ENCODE measurements around the gene UBE2U. TPM values are rescaled to one million over a fixed set of nuclear protein-coding genes. Genes with fewer than 3 reads are reported as not detected.

Gene UBE2U
- total RNA-seq, 1 donor from 2014 or later = not detected

- Mint-ChIP-seq H3K36me3 (ENCODE audit: low read depth) (no peaks in the 10 kb centered on the region), H3K4me3 (ENCODE audit: low read depth) (no peak overlapping the region), H3K27ac (no peak overlapping the region), H3K27me3 (ENCODE audit: low read depth) (peaks cover 46% of the 10 kb centered on the region), H3K4me1 (ENCODE audit: low read depth) (peaks cover 21% of the 10 kb centered on the region), H3K9me3 (peaks cover 5% of the 10 kb centered on the region)
- intact Hi-C loops (cut with micrococcal nuclease) = no loop called here
- no peak for DNase-seq (ENCODE audit: low spot score)
Observed at GRCh38 chr1:64175639-64176038, 27.8 kb upstream of the UBE2U start.

GRCh38 chr1:64176659-64177058 is 26.8 kb upstream of the UBE2U start:
- DNase-seq (ENCODE audit: low spot score) = no peak
- peaks cover 43% of the 10 kb centered on the region for H3K27me3 Mint-ChIP-seq (ENCODE audit: low read depth)
- no peak overlapping the region for H3K4me3 Mint-ChIP-seq (ENCODE audit: low read depth)
- H3K27ac Mint-ChIP-seq = no peak overlapping the region
- intact Hi-C loops (cut with micrococcal nuclease) = no loop called here
- H3K9me3 Mint-ChIP-seq = no peaks in the 10 kb centered on the region
- no peaks in the 10 kb centered on the region for H3K36me3 Mint-ChIP-seq (ENCODE audit: low read depth)
- H3K4me1 Mint-ChIP-seq (ENCODE audit: low read depth) = peaks cover 11% of the 10 kb centered on the region

GRCh38 chr1:64179588-64179987 is 23.8 kb upstream of the UBE2U start:
- Mint-ChIP-seq H3K36me3 (ENCODE audit: low read depth) (no peaks in the 10 kb centered on the region), H3K27me3 (ENCODE audit: low read depth) (peaks cover 43% of the 10 kb centered on the region), H3K27ac (no peak overlapping the region), H3K9me3 (no peaks in the 10 kb centered on the region), H3K4me1 (ENCODE audit: low read depth) (no peaks in the 10 kb centered on the region), H3K4me3 (ENCODE audit: low read depth) (no peak overlapping the region)
- intact Hi-C loops (cut with micrococcal nuclease) = no loop called here
- DNase-seq (ENCODE audit: low spot score) = no peak

- intact Hi-C loops (cut with micrococcal nuclease) = no loop called here
- no peaks in the 10 kb centered on the region for H3K36me3 Mint-ChIP-seq (ENCODE audit: low read depth)
- H3K4me3 Mint-ChIP-seq (ENCODE audit: low read depth) = no peak overlapping the region
- H3K27ac Mint-ChIP-seq = no peak overlapping the region
- no peak for DNase-seq (ENCODE audit: low spot score)
- H3K27me3 Mint-ChIP-seq (ENCODE audit: low read depth) = peaks cover 26% of the 10 kb centered on the region
- H3K4me1 Mint-ChIP-seq (ENCODE audit: low read depth) = no peaks in the 10 kb centered on the region
- no peaks in the 10 kb centered on the region for H3K9me3 Mint-ChIP-seq
Observed at GRCh38 chr1:64182207-64182606, 21.2 kb upstream of the UBE2U start.

GRCh38 chr1:64183395-64184002 is 19.9 kb upstream of the UBE2U start:
- no peak for DNase-seq (ENCODE audit: low spot score)
- no peaks in the 10 kb centered on the region for H3K4me1 Mint-ChIP-seq (ENCODE audit: low read depth)

GRCh38 chr1:64184003-64184440 is 19.4 kb upstream of the UBE2U start:
- Mint-ChIP-seq H3K27me3 (ENCODE audit: low read depth) (peaks cover 20% of the 10 kb centered on the region), H3K9me3 (no peaks in the 10 kb centered on the region), H3K36me3 (ENCODE audit: low read depth) (no peaks in the 10 kb centered on the region), H3K27ac (no peak overlapping the region), H3K4me1 (ENCODE audit: low read depth) (no peaks in the 10 kb centered on the region), H3K4me3 (ENCODE audit: low read depth) (no peak overlapping the region)
- DNase-seq (ENCODE audit: low spot score) = no peak
- intact Hi-C loops (cut with micrococcal nuclease) = no loop called here

More at GRCh38 chr1:64183395-64184002, 19.9 kb upstream of the UBE2U start:
- Mint-ChIP-seq H3K9me3 (no peaks in the 10 kb centered on the region), H3K27ac (no peak overlapping the region), H3K4me3 (ENCODE audit: low read depth) (no peak overlapping the region), H3K36me3 (ENCODE audit: low read depth) (no peaks in the 10 kb centered on the region), H3K27me3 (ENCODE audit: low read depth) (peaks cover 21% of the 10 kb centered on the region)
- intact Hi-C loops (cut with micrococcal nuclease) = no loop called here

- Mint-ChIP-seq H3K9me3 (no peaks in the 10 kb centered on the region), H3K27ac (no peak overlapping the region), H3K36me3 (ENCODE audit: low read depth) (no peaks in the 10 kb centered on the region), H3K4me1 (ENCODE audit: low read depth) (no peaks in the 10 kb centered on the region), H3K27me3 (ENCODE audit: low read depth) (peaks cover 9% of the 10 kb centered on the region), H3K4me3 (ENCODE audit: low read depth) (no peak overlapping the region)
- no peak for DNase-seq (ENCODE audit: low spot score)
- intact Hi-C loops (cut with micrococcal nuclease) = no loop called here
Observed at GRCh38 chr1:64186138-64186897, 17.1 kb upstream of the UBE2U start.

- intact Hi-C loops (cut with micrococcal nuclease) = no loop called here
- DNase-seq (ENCODE audit: low spot score) = no peak
- no peaks in the 10 kb centered on the region for H3K36me3 Mint-ChIP-seq (ENCODE audit: low read depth)
- H3K4me3 Mint-ChIP-seq (ENCODE audit: low read depth) = no peak overlapping the region
- H3K9me3 Mint-ChIP-seq = no peaks in the 10 kb centered on the region
- H3K27ac Mint-ChIP-seq = no peak overlapping the region
- H3K27me3 Mint-ChIP-seq (ENCODE audit: low read depth) = peaks cover 8% of the 10 kb centered on the region
- H3K4me1 Mint-ChIP-seq (ENCODE audit: low read depth) = no peaks in the 10 kb centered on the region
Observed at GRCh38 chr1:64186898-64187280, 16.5 kb upstream of the UBE2U start.

GRCh38 chr1:64187646-64188045 is 15.8 kb upstream of the UBE2U start:
- H3K27ac Mint-ChIP-seq = no peak overlapping the region
- DNase-seq (ENCODE audit: low spot score) = no peak
- H3K36me3 Mint-ChIP-seq (ENCODE audit: low read depth) = no peaks in the 10 kb centered on the region
- H3K4me1 Mint-ChIP-seq (ENCODE audit: low read depth) = no peaks in the 10 kb centered on the region
- no peak overlapping the region for H3K4me3 Mint-ChIP-seq (ENCODE audit: low read depth)
- no peaks in the 10 kb centered on the region for H3K9me3 Mint-ChIP-seq
- intact Hi-C loops (cut with micrococcal nuclease) = no loop called here
- H3K27me3 Mint-ChIP-seq (ENCODE audit: low read depth) = peaks cover 4% of the 10 kb centered on the region

GRCh38 chr1:64192290-64192689 is 11.1 kb upstream of the UBE2U start:
- no peak overlapping the region for H3K4me3 Mint-ChIP-seq (ENCODE audit: low read depth)
- H3K4me1 Mint-ChIP-seq (ENCODE audit: low read depth) = no peaks in the 10 kb centered on the region
- no peaks in the 10 kb centered on the region for H3K9me3 Mint-ChIP-seq
- no peak overlapping the region for H3K27ac Mint-ChIP-seq
- no peak for DNase-seq (ENCODE audit: low spot score)
- H3K36me3 Mint-ChIP-seq (ENCODE audit: low read depth) = no peaks in the 10 kb centered on the region
- intact Hi-C loops (cut with micrococcal nuclease) = no loop called here
- H3K27me3 Mint-ChIP-seq (ENCODE audit: low read depth) = no peaks in the 10 kb centered on the region

- Mint-ChIP-seq H3K36me3 (ENCODE audit: low read depth) (no peaks in the 10 kb centered on the region), H3K27me3 (ENCODE audit: low read depth) (no peaks in the 10 kb centered on the region), H3K27ac (no peak overlapping the region), H3K4me3 (ENCODE audit: low read depth) (no peak overlapping the region), H3K9me3 (no peaks in the 10 kb centered on the region), H3K4me1 (ENCODE audit: low read depth) (peaks cover 3% of the 10 kb centered on the region)
- intact Hi-C loops (cut with micrococcal nuclease) = no loop called here
- no peak for DNase-seq (ENCODE audit: low spot score)
Observed at GRCh38 chr1:64194168-64195080, 9.0 kb upstream of the UBE2U start.

- intact Hi-C loops (cut with micrococcal nuclease) = no loop called here
- no peaks in the 10 kb centered on the region for H3K27me3 Mint-ChIP-seq (ENCODE audit: low read depth)
- peaks cover 3% of the 10 kb centered on the region for H3K4me1 Mint-ChIP-seq (ENCODE audit: low read depth)
- no peaks in the 10 kb centered on the region for H3K36me3 Mint-ChIP-seq (ENCODE audit: low read depth)
- no peaks in the 10 kb centered on the region for H3K9me3 Mint-ChIP-seq
- no peak for DNase-seq (ENCODE audit: low spot score)
- no peak overlapping the region for H3K27ac Mint-ChIP-seq
- no peak overlapping the region for H3K4me3 Mint-ChIP-seq (ENCODE audit: low read depth)
Observed at GRCh38 chr1:64195081-64195395, 8.4 kb upstream of the UBE2U start.

All from activated T-helper 2 cell treated with anti-CD3 and anti-CD28 coated beads, Interferon-gamma antibody, Interleukin-2, Interleukin-4, amounts not matched to agents 10 μg/mL and 5 μg/mL and 100 μg/mL, durations not matched to agents 14 hours and 24 hours and 36 hours (primary cell).